RWPE1 (cell line): ENCODE measurements around the gene C19orf85.
"Not testable (repeated sequence)": the region's sequence is repeated elsewhere in the genome, so short reads cannot be mapped to it uniquely, and the experiment has no call there.

Source experiments
- CTCF ChIA-PET: fragments of 350-600 bp; sonication (Branson Sonifier 250); formaldehyde crosslinking; extraction: SDS; loops from one replicate; lab custom pipeline; 2021; lab: Yijun Ruan, JAX
- POLR2A ChIA-PET: fragments of 400-600 bp; formaldehyde crosslinking; extraction: SDS; loops from one replicate; lab custom pipeline; 2020; ENCODE audit warnings: antibody characterized with exemption; ENCODE audit not compliant: low non-redundant PET; lab: Yijun Ruan, JAX
- DNase-seq: peaks from one replicate; pipeline ENCODE4 v3.0.0; 2012; ENCODE audit warnings: low spot score
- H3K27ac ChIP-seq: fragments of 450-650 bp; 2 replicates; pipeline ENCODE4 v1.5.1; 2017
- CTCF ChIP-seq: fragments of 450-650 bp; conservative IDR thresholded peaks from 2 replicates; pipeline ENCODE4 v1.5.1; 2017; ENCODE audit warnings: low read depth, mild to moderate bottlenecking

The C19orf85 gene

DNA sequence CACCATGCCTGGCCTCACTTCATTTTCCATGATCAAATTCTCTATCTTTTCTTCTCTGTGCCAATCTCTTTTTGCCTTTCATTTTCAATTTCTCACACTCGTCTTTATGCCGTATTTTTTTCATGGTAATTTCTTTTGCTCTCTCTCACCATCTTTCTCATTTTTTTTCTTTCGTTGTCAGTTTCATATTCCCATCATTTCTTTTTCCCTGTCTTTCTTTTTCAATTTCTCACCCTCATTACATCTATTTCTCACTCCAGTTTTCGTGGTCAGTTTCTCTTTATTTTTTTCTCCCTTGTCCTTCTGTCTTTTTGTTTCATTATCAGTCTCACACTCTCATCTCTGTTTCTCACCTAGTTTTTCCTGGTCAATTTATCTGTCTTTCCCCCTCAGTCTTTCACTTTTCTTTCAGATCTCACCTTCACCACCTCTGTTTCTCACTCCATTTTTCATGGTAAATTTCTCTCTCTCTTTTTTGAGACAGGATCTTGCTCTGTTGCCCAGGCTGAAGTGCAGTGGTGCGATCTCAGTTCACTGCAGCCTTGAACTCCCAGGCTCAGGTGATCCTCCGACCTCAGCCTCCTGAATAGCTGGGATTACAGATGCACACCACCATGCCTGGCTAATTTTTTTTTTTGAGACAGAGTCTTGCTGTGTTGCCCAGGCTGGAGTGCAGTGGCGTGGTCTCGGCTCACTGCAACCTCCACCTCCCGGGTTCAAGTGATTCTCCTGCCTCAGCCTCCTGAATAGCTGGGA is 37.8 kb upstream of the C19orf85 start:
- no peak for TF ChIP-seq CTCF
- no peak overlapping the region for H3K27ac ChIP-seq
- CTCF ChIA-PET: interaction anchor here (1.4 kb wide), 1 partner anchor 34 kb away, joined by 7 read pairs; no protein-coding TSS in a partner anchor
- DNase-seq: no peak
- POLR2A ChIA-PET: no interaction called here

DNA sequence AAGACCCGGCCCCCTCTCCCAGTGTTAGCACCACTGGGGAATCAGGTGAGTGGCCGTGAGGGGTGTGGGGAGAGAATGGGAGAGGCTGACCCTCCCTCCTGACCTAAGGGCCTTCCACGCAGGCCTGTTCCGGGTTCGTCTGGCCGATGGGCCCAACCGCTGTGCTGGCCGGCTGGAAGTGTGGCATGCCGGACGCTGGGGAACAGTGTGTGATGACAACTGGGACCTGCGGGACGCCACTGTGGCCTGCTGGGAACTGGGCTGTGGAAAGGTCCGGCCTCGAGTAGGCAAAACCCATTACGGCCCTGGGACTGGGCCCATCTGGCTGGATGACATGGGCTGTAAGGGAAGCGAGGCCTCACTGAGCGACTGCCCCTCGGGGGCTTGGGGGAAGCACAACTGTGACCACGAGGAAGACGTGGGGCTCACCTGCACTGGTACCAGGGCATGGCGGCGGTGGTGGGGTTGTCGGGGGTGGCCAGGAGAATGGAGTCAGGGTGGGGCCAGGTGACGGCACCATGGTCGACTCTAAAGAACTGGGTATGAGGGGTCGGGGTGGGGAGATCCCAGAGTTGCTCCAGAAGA is 35.9 kb upstream of the C19orf85 start:
- ChIA-PET CTCF (interaction anchor here (0.8 to 1.4 kb wide), 2 partner anchors 33 to 359 kb away, joined by 4 to 7 read pairs; no protein-coding TSS in a partner anchor), POLR2A (no interaction called here)
- no peak overlapping the region for H3K27ac ChIP-seq
- DNase-seq: no peak
- no peak for TF ChIP-seq CTCF

- no peak for TF ChIP-seq CTCF
- ChIA-PET POLR2A (no interaction called here), CTCF (interaction anchor here (1.1 to 1.7 kb wide), 2 partner anchors 31 to 155 kb away, joined by 3 to 8 read pairs; no protein-coding TSS in a partner anchor)
- H3K27ac ChIP-seq: no peak overlapping the region
- DNase-seq: no peak
Measured at GRCh38 chr19:55498246-55498840, 33.8 kb upstream of the C19orf85 start.

DNA sequence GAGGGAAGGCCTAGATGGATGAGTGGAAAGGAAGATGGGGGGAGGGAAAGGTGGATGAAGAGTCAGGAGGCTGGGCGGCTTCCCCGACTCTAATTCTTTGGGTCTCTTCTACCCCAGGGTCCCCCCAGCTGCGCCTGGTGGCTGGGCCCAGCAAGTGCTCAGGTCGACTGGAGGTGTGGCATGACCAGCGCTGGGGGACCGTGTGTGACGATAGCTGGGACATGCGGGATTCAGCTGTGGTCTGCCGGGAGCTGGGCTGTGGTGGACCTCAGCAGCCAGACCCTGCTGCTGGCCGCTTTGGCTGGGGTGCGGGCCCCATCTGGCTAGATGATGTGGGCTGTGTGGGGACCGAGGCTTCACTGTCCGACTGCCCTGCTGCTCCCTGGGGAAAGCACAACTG is 33.2 kb upstream of the C19orf85 start:
- no peak for DNase-seq
- TF ChIP-seq CTCF: no peak
- ChIA-PET POLR2A (no interaction called here), CTCF (interaction anchor here (1.7 kb wide), 1 partner anchor 30 kb away, joined by 8 read pairs; no protein-coding TSS in a partner anchor)
- no peak overlapping the region for H3K27ac ChIP-seq

DNA sequence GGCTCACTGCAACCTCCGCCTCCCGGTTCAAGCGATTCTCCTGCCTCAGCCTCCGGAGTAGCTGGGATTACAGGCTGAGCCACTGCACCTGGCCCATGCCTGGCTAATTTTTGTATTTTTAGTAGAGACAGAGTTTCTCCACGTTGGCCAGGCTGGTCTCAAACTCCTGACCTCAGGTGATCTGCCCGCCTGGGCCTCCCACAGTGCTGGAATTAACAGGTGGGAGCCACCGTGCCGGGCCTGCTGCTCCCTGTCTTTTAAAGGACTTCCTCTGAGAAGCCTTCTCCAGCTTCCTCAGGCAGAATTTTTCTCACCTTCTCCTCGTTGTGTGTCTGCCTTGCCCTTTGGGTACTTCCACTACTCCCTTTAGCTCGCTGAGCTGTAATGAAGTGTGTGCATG is 32.3 kb upstream of the C19orf85 start:
- POLR2A ChIA-PET, H3K27ac ChIP-seq, DNase-seq, CTCF ChIA-PET: not testable (repeated sequence)

GRCh38 chr19:55495646-55496349 is 31.2 kb upstream of the C19orf85 start:
- CTCF ChIA-PET: interaction anchor here (0.8 to 1.5 kb wide), 2 partner anchors 8 to 29 kb away, joined by 3 to 5 read pairs; no protein-coding TSS in a partner anchor
- POLR2A ChIA-PET: interaction anchor here (0.7 kb wide), 1 partner anchor 84 kb away, joined by 6 read pairs; no protein-coding TSS in a partner anchor
- H3K27ac ChIP-seq: no peak overlapping the region
- no peak for TF ChIP-seq CTCF
- DNase-seq: no peak
